Endodermal cell (in vitro differentiated cells): ENCODE results near the gene EYA2. TPM values are rescaled to one million over a fixed set of nuclear protein-coding genes. Genes with fewer than 3 reads are reported as not detected.

Experiments
- DNase-seq: peaks from one replicate; pipeline ENCODE4 v3.0.0-alpha.2; 2017
- H3K27ac ChIP-seq: 2 replicates; pipeline ENCODE4 v1.5.1; 2013; ENCODE audit warnings: mild to moderate bottlenecking, low read depth, low read length, moderate library complexity
- H3K27me3 ChIP-seq: 2 replicates; pipeline ENCODE4 v1.6.1; 2013; ENCODE audit warnings: mild to moderate bottlenecking, low read length, moderate library complexity; ENCODE audit not compliant: insufficient read depth, control insufficient read depth, poor library complexity, severe bottlenecking
- H3K36me3 ChIP-seq: 2 replicates; pipeline ENCODE4 v1.7.0; 2013; ENCODE audit warnings: mild to moderate bottlenecking, low read length, moderate library complexity; ENCODE audit not compliant: control insufficient read depth, insufficient read depth
- H3K4me1 ChIP-seq: one replicate; pipeline ENCODE4 v1.7.0; 2013; ENCODE audit warnings: low read length; ENCODE audit not compliant: control insufficient read depth, insufficient read depth
- H3K4me3 ChIP-seq: 2 replicates; pipeline ENCODE4 v1.5.1; 2013; ENCODE audit warnings: mild to moderate bottlenecking, low read length, moderate library complexity
- H3K9ac ChIP-seq: 2 replicates; pipeline ENCODE4 v1.6.1; 2013; ENCODE audit warnings: mild to moderate bottlenecking, low read length, moderate library complexity; ENCODE audit not compliant: poor library complexity, severe bottlenecking; ENCODE audit errors: extremely low read depth
- H3K9me3 ChIP-seq: 2 replicates; pipeline ENCODE4 v1.6.1; 2013; ENCODE audit warnings: mild to moderate bottlenecking, low read length, moderate library complexity; ENCODE audit not compliant: control insufficient read depth
- H3K27ac Mint-ChIP-seq: 2 replicates; pipeline ENCODE4 v1.8.0; 2020; ENCODE audit warnings: mixed read lengths
- H3K27me3 Mint-ChIP-seq: 2 replicates; pipeline ENCODE4 v1.8.0; 2021; ENCODE audit warnings: mild to moderate bottlenecking, mixed read lengths; ENCODE audit not compliant: insufficient read depth
- H3K36me3 Mint-ChIP-seq: 2 replicates; pipeline ENCODE4 v1.8.0; 2020; ENCODE audit warnings: low read depth, mixed read lengths
- H3K4me1 Mint-ChIP-seq: 2 replicates; pipeline ENCODE4 v1.8.0; 2020; ENCODE audit warnings: mixed read lengths
- H3K4me3 Mint-ChIP-seq: 2 replicates; pipeline ENCODE4 v1.8.0; 2020; ENCODE audit warnings: mild to moderate bottlenecking, moderate library complexity, mixed read lengths
- H3K9me3 Mint-ChIP-seq: 2 replicates; pipeline ENCODE4 v1.8.0; 2020; ENCODE audit warnings: mild to moderate bottlenecking, mixed read lengths
- CTCF ChIP-seq: fragments of 200-600 bp; sonication (generic); conservative IDR thresholded peaks from 2 replicates; pipeline ENCODE4 v1.5.0; 2021; ENCODE audit warnings: antibody characterized with exemption, mild to moderate bottlenecking
- WGBS, 2 experiments: methylation state at CpG; one replicate each; pipeline versions ENCODE4 v1.1.5 to v1.1.7; 2013; ENCODE audit warnings: missing lambda C conversion rate in 2 of 2, mixed read lengths in 1 of 2; ENCODE audit not compliant: insufficient coverage in 1 of 2, insufficient read length in 1 of 2; 5-methylcytosine and 5-hydroxymethylcytosine counted together
- total RNA-seq, 2 donors: library from RNA; stranded (reverse); fragmentation: NEBNext Ultra II Directional in 1 of 2; extraction: Animal tissue kit (Norgen Biotek cat#: 25700) in 1 of 2; gene quantifications; 2 replicates in 1 of 2; 3 replicates in 1 of 2; pipeline ENCODE4 v1.2.1, GENCODE V29; 2021

EYA2 gene
- total RNA-seq, 2 donors from 2014 or later = 9.1 to 18.0 TPM

- TF ChIP-seq CTCF = no peak
- 85% methylated on average over 2 of the region's 2 CpGs; no CpG with 5 or more reads in 1 of the 2 experiments for WGBS, 2 experiments
- Mint-ChIP-seq H3K36me3 (peaks cover 22% of the 10 kb centered on the region), H3K9me3 (peaks cover 2% of the 10 kb centered on the region), H3K4me3 (no peak overlapping the region), H3K27me3 (peaks cover 29% of the 10 kb centered on the region), H3K4me1 (peaks cover 64% of the 10 kb centered on the region), H3K27ac (no peak overlapping the region)
- DNase-seq = peak; percentile 46
- H3K9me3 ChIP-seq = no peaks in the 10 kb centered on the region
- H3K4me1 ChIP-seq = peaks cover 27% of the 10 kb centered on the region
- no peak overlapping the region for H3K4me3 ChIP-seq
- H3K27me3 ChIP-seq = no peaks in the 10 kb centered on the region
- no peak overlapping the region for H3K9ac ChIP-seq
- H3K27ac ChIP-seq = no peak overlapping the region
- H3K36me3 ChIP-seq = peaks cover 32% of the 10 kb centered on the region
Measured at GRCh38 chr20:46997187-46997586, 102.5 kb downstream of the EYA2 start.

GRCh38 chr20:46998477-46999240, 104.0 kb downstream of the EYA2 start:
- H3K4me1 Mint-ChIP-seq = peaks cover 52% of the 10 kb centered on the region
- WGBS, 2 experiments = 0 to 43% methylated on average over 1 to 6 of the region's 6 CpGs

DNA sequence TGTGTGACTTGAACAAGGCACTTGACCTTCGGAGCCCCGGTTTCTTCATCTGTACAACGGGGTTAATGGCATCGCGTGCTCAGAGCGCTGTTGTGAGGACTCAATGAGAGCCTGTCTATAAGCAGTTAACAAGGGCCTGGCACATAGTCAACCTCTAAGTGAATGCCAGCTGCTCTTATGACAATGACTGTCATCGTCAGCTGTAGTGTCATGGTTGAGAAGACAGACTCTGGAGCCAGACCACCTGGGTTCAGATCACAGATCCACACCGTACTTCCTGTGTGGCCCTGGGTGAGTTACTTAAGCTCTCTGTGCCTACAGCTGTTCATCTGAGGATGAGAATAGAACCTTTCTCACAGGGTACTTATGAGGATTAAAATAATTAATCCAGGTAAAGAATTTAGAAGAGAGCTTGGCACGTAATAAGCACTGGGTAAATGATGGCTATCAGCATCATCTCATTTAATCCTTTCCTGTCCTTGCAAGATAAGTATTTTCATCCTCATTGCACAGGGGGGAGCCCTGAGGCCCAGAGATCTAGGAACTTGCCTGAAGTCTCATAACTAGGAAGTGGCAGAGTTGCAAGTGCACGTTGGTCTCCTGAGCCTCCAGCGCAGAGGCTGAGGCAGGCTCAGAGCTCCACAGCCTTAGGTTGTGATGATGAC, 105.3 kb downstream of the EYA2 start:
- Histone ChIP-seq H3K36me3 (peaks cover 48% of the 10 kb centered on the region), H3K4me3 (no peak overlapping the region), H3K9me3 (peaks cover 20% of the 10 kb centered on the region), H3K9ac (no peak overlapping the region), H3K4me1 (peaks cover 27% of the 10 kb centered on the region), H3K27me3 (no peaks in the 10 kb centered on the region), H3K27ac (no peak overlapping the region)
- 93 to 97% methylated on average over 10 to 11 of the region's 11 CpGs for WGBS, 2 experiments
- H3K9me3 Mint-ChIP-seq = peaks cover 13% of the 10 kb centered on the region
- peaks cover 37% of the 10 kb centered on the region for H3K27me3 Mint-ChIP-seq
- H3K36me3 Mint-ChIP-seq = peaks cover 38% of the 10 kb centered on the region
- peak; percentile 31 for DNase-seq
- no peak overlapping the region for H3K27ac Mint-ChIP-seq
- TF ChIP-seq CTCF = no peak
- H3K4me1 Mint-ChIP-seq = peaks cover 44% of the 10 kb centered on the region
- no peak overlapping the region for H3K4me3 Mint-ChIP-seq

More at GRCh38 chr20:46998477-46999240, 104.0 kb downstream of the EYA2 start:
- peaks cover 38% of the 10 kb centered on the region for H3K27me3 Mint-ChIP-seq
- peak overlapping the region; percentile 52 for H3K4me3 ChIP-seq
- TF ChIP-seq CTCF = no peak
- peak; percentile 67 for DNase-seq
- peak overlapping the region; percentile 6 for H3K4me3 Mint-ChIP-seq
- H3K27ac ChIP-seq = no peak overlapping the region
- H3K36me3 Mint-ChIP-seq = peaks cover 28% of the 10 kb centered on the region
- peaks cover 3% of the 10 kb centered on the region for H3K9me3 Mint-ChIP-seq
- peaks cover 27% of the 10 kb centered on the region for H3K4me1 ChIP-seq
- H3K9me3 ChIP-seq = peaks cover 10% of the 10 kb centered on the region
- H3K27me3 ChIP-seq = no peaks in the 10 kb centered on the region
- H3K36me3 ChIP-seq = peaks cover 37% of the 10 kb centered on the region
- peak overlapping the region; percentile 76 for H3K27ac Mint-ChIP-seq
- no peak overlapping the region for H3K9ac ChIP-seq
